ENCODE measurements around the gene TBXAS1.

- TF ChIP-seq CEBPB (IDR thresholded peaks at IDR 0.05; ENCODE audit: low read depth, low read length) (no peak), TAF1 (IDR thresholded peaks at IDR 0.05; ENCODE audit: low read depth, low read length) (no peak), CTCF (IDR thresholded peaks at IDR 0.05; ENCODE audit: control extremely low read depth in 1 of 3, insufficient read depth in 1 of 3, low read depth in 1 of 3, low read length in 3 of 3) (no peak), POLR2AphosphoS5 (IDR thresholded peaks at IDR 0.05; ENCODE audit: low read depth, low read length) (no peak), SUZ12 (IDR thresholded peaks at IDR 0.05; ENCODE audit: low read length) (no peak)
These were observed 42.8 kb downstream of the TBXAS1 start for GRCh38 chr7:139871820-139872219.

Data from H1 (cell line).